GM23338 (cell line): Measurements from ENCODE around the gene GLS. TPM values are rescaled to one million over a fixed set of nuclear protein-coding genes. Genes with fewer than 3 reads are reported as not detected.

Experiments
- ATAC-seq: fragments of 200-7000 bp; cut with Tn5 transposase; 3 replicates; pipeline ENCODE4 v1.9.1; 2020
- DNase-seq: peaks from one replicate; pipeline ENCODE4 v3.0.0-alpha.2; 2015; ENCODE audit warnings: low spot score
- H2AFZ ChIP-seq: fragments of 200-600 bp; sonication (generic); 2 replicates; pipeline ENCODE4 v1.8.0; 2016; ENCODE audit warnings: antibody characterized with exemption, mild to moderate bottlenecking, moderate library complexity
- H3F3A ChIP-seq: fragments of 200-600 bp; sonication (generic); replicated peaks from 2 replicates; pipeline ENCODE4 v1.8.0; 2017; ENCODE audit warnings: antibody characterized with exemption, mixed run types, low read depth
- H3K27ac ChIP-seq: fragments of 200-600 bp; sonication (generic); 2 replicates; pipeline ENCODE4 v1.6.1; 2016; ENCODE audit warnings: low read depth
- H3K27me3 ChIP-seq: fragments of 200-600 bp; sonication (generic); 2 replicates; pipeline ENCODE4 v1.8.0; 2016; ENCODE audit warnings: mild to moderate bottlenecking, mixed run types, moderate library complexity; ENCODE audit not compliant: insufficient read depth
- H3K36me3 ChIP-seq: fragments of 200-600 bp; sonication (generic); 2 replicates; pipeline ENCODE4 v1.8.0; 2016; ENCODE audit warnings: mild to moderate bottlenecking; ENCODE audit not compliant: insufficient read depth
- H3K4me1 ChIP-seq: fragments of 200-600 bp; sonication (generic); 2 replicates; pipeline ENCODE4 v1.8.0; 2016; ENCODE audit warnings: mild to moderate bottlenecking, moderate library complexity; ENCODE audit not compliant: insufficient read depth
- H3K4me2 ChIP-seq: fragments of 200-600 bp; sonication (generic); 2 replicates; pipeline ENCODE4 v1.7.1; 2017; ENCODE audit warnings: mixed run types
- H3K4me3 ChIP-seq: fragments of 200-600 bp; sonication (generic); 2 replicates; pipeline ENCODE4 v1.6.1; 2016; ENCODE audit warnings: mixed run types
- H3K79me2 ChIP-seq: fragments of 200-600 bp; sonication (generic); replicated peaks from 2 replicates; pipeline ENCODE4 v1.8.0; 2017; ENCODE audit warnings: mild to moderate bottlenecking; ENCODE audit not compliant: insufficient read depth
- H3K9me2 ChIP-seq: fragments of 200-600 bp; sonication (generic); 2 replicates; pipeline ENCODE4 v1.8.0; 2017; ENCODE audit not compliant: insufficient read depth
- H4K20me1 ChIP-seq: fragments of 200-600 bp; sonication (generic); replicated peaks from 2 replicates; pipeline ENCODE4 v1.8.0; 2017; ENCODE audit warnings: mild to moderate bottlenecking; ENCODE audit not compliant: insufficient read depth
- H3K27ac Mint-ChIP-seq: 2 replicates; pipeline ENCODE4 v1.8.0; 2020; ENCODE audit warnings: inconsistent platforms, mild to moderate bottlenecking, moderate library complexity, mixed read lengths
- H3K27me3 Mint-ChIP-seq: 3 replicates; pipeline ENCODE4 v1.8.0; 2022; ENCODE audit warnings: low read depth, mild to moderate bottlenecking, moderate library complexity, mixed read lengths, inconsistent platforms; ENCODE audit not compliant: insufficient read depth, poor library complexity
- H3K36me3 Mint-ChIP-seq: 3 replicates; pipeline ENCODE4 v1.8.0; 2021; ENCODE audit warnings: low read depth, mild to moderate bottlenecking, inconsistent platforms, moderate library complexity, mixed read lengths
- H3K4me1 Mint-ChIP-seq: 3 replicates; pipeline ENCODE4 v1.8.0; 2020; ENCODE audit warnings: mild to moderate bottlenecking, inconsistent platforms, mixed read lengths
- H3K4me3 Mint-ChIP-seq: 3 replicates; pipeline ENCODE4 v1.8.0; 2021; ENCODE audit warnings: moderate library complexity, mild to moderate bottlenecking, inconsistent platforms, mixed read lengths
- H3K9me3 Mint-ChIP-seq: 3 replicates; pipeline ENCODE4 v1.8.0; 2020; ENCODE audit warnings: moderate library complexity, mild to moderate bottlenecking, inconsistent platforms, mixed read lengths
- ETS1 ChIP-seq: IDR thresholded peaks from 2 replicates; pipeline ENCODE4 v1.6.1; 2016; ENCODE audit warnings: antibody characterized with exemption
- EZH2 ChIP-seq: fragments of 200-600 bp; sonication (generic); IDR thresholded peaks from one replicate; pipeline ENCODE4 v1.8.0; 2017; ENCODE audit warnings: antibody characterized with exemption, mild to moderate bottlenecking, low read depth; ENCODE audit not compliant: unreplicated experiment
- REST ChIP-seq: IDR thresholded peaks from one replicate; pipeline ENCODE4 v1.6.1; 2018; ENCODE audit warnings: antibody characterized with exemption; ENCODE audit not compliant: unreplicated experiment
- STAT1 ChIP-seq: IDR thresholded peaks from one replicate; pipeline ENCODE4 v1.6.1; 2016; ENCODE audit warnings: antibody characterized with exemption; ENCODE audit not compliant: unreplicated experiment
- ZNF331 ChIP-seq: fragments of 250-450 bp; sonication (Bioruptor Pico); IDR thresholded peaks from 2 replicates; pipeline ENCODE4 v1.5.0; 2020; ENCODE audit warnings: low read depth, mild to moderate bottlenecking, moderate library complexity
- ZNF462 ChIP-seq: fragments of 250-450 bp; sonication (Bioruptor Pico); IDR thresholded peaks from 2 replicates; pipeline ENCODE4 v1.5.0; 2020; ENCODE audit warnings: mild to moderate bottlenecking, moderate library complexity
- polyA plus RNA-seq: library from polyadenylated mRNA; unstranded; fragments of >200 nt; fragmentation: Nextera tagmentation; extraction: Ambion mirVana; gene quantifications from 2 replicates; pipeline ENCODE4 v1.2.1, GENCODE V29; 2016
- total RNA-seq: library from RNA; depleted of rRNA; stranded (reverse); fragments of >200 nt; shearing (Covaris generic); gene quantifications from 2 replicates; pipeline ENCODE4 v1.2.3, GENCODE V29; 2014

GLS gene
- total and polyA plus RNA-seq, 2 experiments from 2014 or later, result 38.1 to 172 TPM

- H2AFZ ChIP-seq, result no peak overlapping the region
- no peak overlapping the region for H3K4me3 ChIP-seq
- H3K4me3 Mint-ChIP-seq, result no peak overlapping the region
- ATAC-seq (no peak), DNase-seq (no peak)
- H4K20me1 ChIP-seq, result no peaks in the 10 kb centered on the region
- no peak overlapping the region for H3K4me2 ChIP-seq
- H3K9me2 ChIP-seq, result peaks cover 11% of the 10 kb centered on the region; the same call in 1 of the 2 replicates
- H3K27me3 Mint-ChIP-seq, result no peaks in the 10 kb centered on the region
- no peak for TF ChIP-seq REST
- TF ChIP-seq STAT1, result no peak
- no peak for TF ChIP-seq EZH2
- no peak for TF ChIP-seq ETS1
- no peak for TF ChIP-seq ZNF462 (CRISPR knock-in tag)
- no peak for TF ChIP-seq ZNF331
- H3K4me1 ChIP-seq, result no peaks in the 10 kb centered on the region
- H3K36me3 ChIP-seq, result no peaks in the 10 kb centered on the region
- H3K79me2 ChIP-seq, result no peaks in the 10 kb centered on the region
- no peaks in the 10 kb centered on the region for H3K36me3 Mint-ChIP-seq
- no peaks in the 10 kb centered on the region for H3F3A ChIP-seq
- H3K4me1 Mint-ChIP-seq, result peaks cover 5% of the 10 kb centered on the region; the same call in 1 of the 3 replicates
- no peak overlapping the region for H3K27ac Mint-ChIP-seq
- no peak overlapping the region for H3K27ac ChIP-seq
- no peaks in the 10 kb centered on the region for H3K27me3 ChIP-seq
- no peaks in the 10 kb centered on the region for H3K9me3 Mint-ChIP-seq
These were observed 36.5 kb upstream of the GLS start for GRCh38 chr2:190843890-190844699.
